HEK293 (cell line): ENCODE measurements around the gene TCAF1.

Source experiments
- CTCF ChIP-seq: fragments of 450-650 bp; formaldehyde crosslinking; IDR thresholded peaks from 2 replicates; pipeline ENCODE4 v1.5.1; 2016; ENCODE audit warnings: missing biosample characterization, missing genetic modification characterization
- MZF1 ChIP-seq: fragments of 450-650 bp; formaldehyde crosslinking; IDR thresholded peaks from 2 replicates; pipeline ENCODE4 v1.5.1; 2017; ENCODE audit warnings: missing biosample characterization, missing genetic modification characterization, borderline replicate concordance
- REST ChIP-seq: fragments of 450-650 bp; formaldehyde crosslinking; IDR thresholded peaks from 2 replicates; pipeline ENCODE4 v1.5.1; 2016; ENCODE audit warnings: missing biosample characterization, missing genetic modification characterization
- YY1 ChIP-seq: fragments of 450-650 bp; formaldehyde crosslinking; IDR thresholded peaks from 2 replicates; pipeline ENCODE4 v1.5.1; 2018; ENCODE audit warnings: missing biosample characterization, missing genetic modification characterization
- ZBTB44 ChIP-seq: fragments of 450-650 bp; IDR thresholded peaks from 2 replicates; pipeline ENCODE4 v1.5.1; 2018; ENCODE audit warnings: missing biosample characterization, mild to moderate bottlenecking, missing genetic modification characterization
- ZBTB49 ChIP-seq: fragments of 450-650 bp; formaldehyde crosslinking; IDR thresholded peaks from 2 replicates; pipeline ENCODE4 v1.5.1; 2016; ENCODE audit warnings: missing biosample characterization, missing genetic modification characterization, low read depth
- ZIC2 ChIP-seq: fragments of 450-650 bp; formaldehyde crosslinking; IDR thresholded peaks from 2 replicates; pipeline ENCODE4 v1.5.1; 2016; ENCODE audit warnings: missing biosample characterization, missing genetic modification characterization
- ZNF112 ChIP-seq: fragments of 450-650 bp; formaldehyde crosslinking; IDR thresholded peaks from 2 replicates; pipeline ENCODE4 v1.5.0; 2017; ENCODE audit warnings: missing biosample characterization, missing genetic modification characterization
- ZNF169 ChIP-seq: fragments of 450-650 bp; formaldehyde crosslinking; IDR thresholded peaks from 2 replicates; pipeline ENCODE4 v1.5.1; 2016; ENCODE audit warnings: missing biosample characterization, missing genetic modification characterization
- ZNF561 ChIP-seq: fragments of 450-650 bp; IDR thresholded peaks from 2 replicates; pipeline ENCODE4 v1.5.1; 2018; ENCODE audit warnings: missing biosample characterization, missing genetic modification characterization, borderline replicate concordance
- ZNF626 ChIP-seq: fragments of 450-650 bp; sonication (Bioruptor Pico); formaldehyde crosslinking; IDR thresholded peaks from 2 replicates; pipeline ENCODE4 v1.5.1; 2018; ENCODE audit warnings: missing biosample characterization, missing genetic modification characterization, inconsistent platforms

GRCh38 chr7:143906895-143907294 is 4.9 kb upstream of the TCAF1 start:
- TF ChIP-seq ZIC2 (no peak), REST (tag by site-specific recombination) (no peak), ZNF561 (tag by site-specific recombination) (no peak), YY1 (tag by site-specific recombination) (no peak), ZBTB49 (tag by site-specific recombination) (no peak), CTCF (tag by site-specific recombination) (no peak), ZBTB44 (tag by site-specific recombination) (no peak), ZNF112 (no peak), MZF1 (tag by site-specific recombination) (no peak), ZNF169 (tag by site-specific recombination) (no peak), ZNF626 (no peak)
